ENCODE results near the gene PDP2. TPM values are rescaled to one million over a fixed set of nuclear protein-coding genes. Genes with fewer than 3 reads are reported as not detected.

The PDP2 gene
- total and polyA plus RNA-seq, 2 donors (not counting 3 experiments of a cell fraction or from before 2014, with no cell fraction given): 4.4 to 9.3 TPM

- TF ChIP-seq POLR2AphosphoS5 (IDR thresholded peaks at IDR 0.05; ENCODE audit: insufficient read depth, low read depth, low read length) (no peak), GATA2 (IDR thresholded peaks at IDR 0.05; ENCODE audit: insufficient read depth, insufficient read length, low read depth, low read length) (no peak), CTCF (IDR thresholded peaks at IDR 0.05; ENCODE audit: extremely low read depth in 1 of 2, insufficient read depth in 1 of 2, low read depth in 1 of 2, low read length in 2 of 2) (no peak), MAX (IDR thresholded peaks at IDR 0.05; ENCODE audit: insufficient read depth, insufficient read length) (no peak), JUN (IDR thresholded peaks at IDR 0.05; ENCODE audit: borderline replicate concordance, insufficient read depth, insufficient read length, low read depth) (no peak), EZH2 (IDR thresholded peaks at IDR 0.05; ENCODE audit: borderline replicate concordance, low read depth, low read length, severe bottlenecking) (no peak), FOS (IDR thresholded peaks at IDR 0.05; ENCODE audit: borderline replicate concordance, insufficient read depth, low read length) (no peak), POLR2A (IDR thresholded peaks at IDR 0.05; ENCODE audit: low read depth, low read length) (no peak), MYC (IDR thresholded peaks at IDR 0.05; ENCODE audit: low read depth, low read length) (no peak)
- H3K79me2 ChIP-seq (ENCODE audit: control insufficient read depth, insufficient read depth, low read length): no peaks in the 10 kb centered on the region
- H3K4me3 ChIP-seq (replicated peaks in 1 of 3; ENCODE audit: insufficient read depth in 1 of 3, low read depth in 1 of 3, low read length in 3 of 3): no peak overlapping the region
- no peaks in the 10 kb centered on the region for H3K9me1 ChIP-seq (replicated peaks; ENCODE audit: control insufficient read depth, extremely low read depth, insufficient read depth, low read length)
- BruUV-seq (replicated peaks): no TSS peak
- dilution Hi-C loops (cut with MboI; ENCODE audit: extremely low pct_ligation_motif_present, low sequenced_read_pairs) (no loop called here), intact Hi-C loops (cut with micrococcal nuclease) (no loop called here)
- no peak overlapping the region for H3K4me2 ChIP-seq (ENCODE audit: insufficient read depth, low read length)
- H3K27ac ChIP-seq (ENCODE audit: insufficient read depth, low read depth, low read length): no peak overlapping the region
- no peaks in the 10 kb centered on the region for H3K27me3 ChIP-seq (ENCODE audit: control insufficient read depth in 2 of 2, insufficient read depth in 2 of 2, low read length in 2 of 2)
- CTCF ChIA-PET: interaction anchor here (3.1 kb wide), 1 partner anchor 13 kb away, joined by 19 read pairs; no protein-coding TSS in a partner anchor
- no peak for DNase-seq (ENCODE audit: low read depth, low spot score)
- POLR2A ChIA-PET: no interaction called here
- no peaks in the 10 kb centered on the region for H3K36me3 ChIP-seq (ENCODE audit: control insufficient read depth in 2 of 2, extremely low read depth in 1 of 2, insufficient read depth in 2 of 2, low read length in 2 of 2)
- no peak for FAIRE-seq
- H3K9ac ChIP-seq (replicated peaks; ENCODE audit: extremely low read depth, insufficient read depth, low read length): no peak overlapping the region
- H3K4me1 ChIP-seq (ENCODE audit: control insufficient read depth, extremely low read depth, insufficient read depth, low read length): no peaks in the 10 kb centered on the region
- H4K20me1 ChIP-seq (replicated peaks; ENCODE audit: control insufficient read depth, extremely low read depth, insufficient read depth, low read length): no peaks in the 10 kb centered on the region
- no peaks in the 10 kb centered on the region for H3K9me3 ChIP-seq (replicated peaks; ENCODE audit: control insufficient read depth, insufficient read depth, low read length)
- no peak overlapping the region for H2AFZ ChIP-seq (ENCODE audit: low read depth, low read length)
Measured at GRCh38 chr16:66908116-66908515, 27.8 kb downstream of the PDP2 start.
